OCI-LY3 (cell line): ENCODE data around the gene MDFI.

ENCODE experiments used
- H2AFZ ChIP-seq: fragments of 200-600, 300-600 bp; shearing (Covaris generic); 2 replicates; pipeline ENCODE4 v1.6.0; 2014; ENCODE audit warnings: antibody characterized with exemption, low read depth, low read length
- H3K27ac ChIP-seq: fragments of 200-600, 300-600 bp; sonication (generic); 2 replicates; pipeline ENCODE4 v1.5.1; 2014; ENCODE audit warnings: mild to moderate bottlenecking, low read length, moderate library complexity, mixed read lengths
- H3K27me3 ChIP-seq: fragments of 200-600, 300-600 bp; sonication (generic); 2 replicates; pipeline ENCODE4 v1.6.1; 2014; ENCODE audit warnings: low read depth, low read length, mixed read lengths
- H3K36me3 ChIP-seq: fragments of 200-600, 300-600 bp; sonication (generic); replicated peaks from 2 replicates; pipeline ENCODE3; 2014; ENCODE audit warnings: low read depth, low read length, mixed read lengths
- H3K4me1 ChIP-seq: fragments of 300-600, 200-600 bp; sonication (generic); 2 replicates; pipeline ENCODE4 v1.6.1; 2014; ENCODE audit warnings: low read length, mixed read lengths
- H3K4me2 ChIP-seq: fragments of 200-600, 300-600 bp; sonication (generic); 2 replicates; pipeline ENCODE4 v1.6.1; 2014; ENCODE audit warnings: low read length, mixed read lengths
- H3K4me3 ChIP-seq: fragments of 300-600, 200-600 bp; sonication (generic); 2 replicates; pipeline ENCODE4 v1.5.1; 2014; ENCODE audit warnings: antibody characterized with exemption, mild to moderate bottlenecking, low read length, moderate library complexity
- H3K79me2 ChIP-seq: fragments of 300-600, 200-600 bp; shearing (Covaris generic); 2 replicates; pipeline ENCODE4 v1.6.1; 2014; ENCODE audit warnings: mild to moderate bottlenecking, low read length, mixed read lengths
- H3K9ac ChIP-seq: fragments of 300-600, 200-600 bp; shearing (Covaris generic); 2 replicates; pipeline ENCODE4 v1.6.0; 2014; ENCODE audit warnings: mild to moderate bottlenecking, low read length, moderate library complexity
- H3K9me3 ChIP-seq: fragments of 200-600, 300-600 bp; shearing (Covaris generic); 2 replicates; pipeline ENCODE4 v1.6.1; 2014; ENCODE audit warnings: low read length, mixed read lengths; ENCODE audit not compliant: insufficient read depth
- H4K20me1 ChIP-seq: fragments of 200-600, 300-600 bp; sonication (generic); 2 replicates; pipeline ENCODE4 v1.6.1; 2016; ENCODE audit warnings: low read length, mixed read lengths; ENCODE audit not compliant: insufficient read depth
- EZH2phosphoT487 ChIP-seq: fragments of 200-600 bp; shearing (Covaris generic); IDR thresholded peaks from 2 replicates; pipeline ENCODE4 v1.6.1; 2018; ENCODE audit warnings: antibody characterized with exemption, mixed run types, low read depth
- TF ChIP-seq, protein P1 (sequence below): fragments of 200-600, 300-600 bp; sonication (generic); IDR thresholded peaks from 2 replicates; pipeline ENCODE4 v1.5.1; 2014; ENCODE audit warnings: antibody characterized with exemption, low read length, low read depth

The MDFI gene

GRCh38 chr6:41657131-41658094, 19.1 kb downstream of the MDFI start:
- H3K9me3 ChIP-seq = no peaks in the 10 kb centered on the region
- no peaks in the 10 kb centered on the region for H3K79me2 ChIP-seq
- no peak overlapping the region for H3K27ac ChIP-seq
- H2AFZ ChIP-seq = no peak overlapping the region
- TF ChIP-seq EZH2phosphoT487 = no peak
- TF ChIP-seq, protein P1, sequence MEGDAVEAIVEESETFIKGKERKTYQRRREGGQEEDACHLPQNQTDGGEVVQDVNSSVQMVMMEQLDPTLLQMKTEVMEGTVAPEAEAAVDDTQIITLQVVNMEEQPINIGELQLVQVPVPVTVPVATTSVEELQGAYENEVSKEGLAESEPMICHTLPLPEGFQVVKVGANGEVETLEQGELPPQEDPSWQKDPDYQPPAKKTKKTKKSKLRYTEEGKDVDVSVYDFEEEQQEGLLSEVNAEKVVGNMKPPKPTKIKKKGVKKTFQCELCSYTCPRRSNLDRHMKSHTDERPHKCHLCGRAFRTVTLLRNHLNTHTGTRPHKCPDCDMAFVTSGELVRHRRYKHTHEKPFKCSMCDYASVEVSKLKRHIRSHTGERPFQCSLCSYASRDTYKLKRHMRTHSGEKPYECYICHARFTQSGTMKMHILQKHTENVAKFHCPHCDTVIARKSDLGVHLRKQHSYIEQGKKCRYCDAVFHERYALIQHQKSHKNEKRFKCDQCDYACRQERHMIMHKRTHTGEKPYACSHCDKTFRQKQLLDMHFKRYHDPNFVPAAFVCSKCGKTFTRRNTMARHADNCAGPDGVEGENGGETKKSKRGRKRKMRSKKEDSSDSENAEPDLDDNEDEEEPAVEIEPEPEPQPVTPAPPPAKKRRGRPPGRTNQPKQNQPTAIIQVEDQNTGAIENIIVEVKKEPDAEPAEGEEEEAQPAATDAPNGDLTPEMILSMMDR = no peak
- H3K27me3 ChIP-seq = peaks cover 62% of the 10 kb centered on the region
- H3K4me3 ChIP-seq = no peak overlapping the region
- H4K20me1 ChIP-seq = no peaks in the 10 kb centered on the region
- H3K4me2 ChIP-seq = no peak overlapping the region
- H3K9ac ChIP-seq = no peak overlapping the region
- no peaks in the 10 kb centered on the region for H3K36me3 ChIP-seq
- no peaks in the 10 kb centered on the region for H3K4me1 ChIP-seq

- H4K20me1 ChIP-seq = no peaks in the 10 kb centered on the region
- no peaks in the 10 kb centered on the region for H3K79me2 ChIP-seq
- no peaks in the 10 kb centered on the region for H3K4me1 ChIP-seq
- H2AFZ ChIP-seq = no peak overlapping the region
- no peak overlapping the region for H3K4me2 ChIP-seq
- no peaks in the 10 kb centered on the region for H3K36me3 ChIP-seq
- H3K27ac ChIP-seq = no peak overlapping the region
- H3K9me3 ChIP-seq = no peaks in the 10 kb centered on the region
- H3K4me3 ChIP-seq = no peak overlapping the region
- TF ChIP-seq, protein P1 = no peak
- TF ChIP-seq EZH2phosphoT487 = no peak
- H3K9ac ChIP-seq = no peak overlapping the region
- peaks cover 68% of the 10 kb centered on the region for H3K27me3 ChIP-seq
Observed at GRCh38 chr6:41658636-41659035, 20.4 kb downstream of the MDFI start.

GRCh38 chr6:41659935-41660334, 21.7 kb downstream of the MDFI start:
- no peak overlapping the region for H3K4me3 ChIP-seq
- H3K9me3 ChIP-seq = no peaks in the 10 kb centered on the region
- H2AFZ ChIP-seq = no peak overlapping the region
- H3K79me2 ChIP-seq = no peaks in the 10 kb centered on the region
- H3K36me3 ChIP-seq = no peaks in the 10 kb centered on the region
- H3K27ac ChIP-seq = no peak overlapping the region
- TF ChIP-seq, protein P1 = no peak
- no peak for TF ChIP-seq EZH2phosphoT487
- peaks cover 65% of the 10 kb centered on the region for H3K27me3 ChIP-seq
- H3K4me2 ChIP-seq = no peak overlapping the region
- no peak overlapping the region for H3K9ac ChIP-seq
- H3K4me1 ChIP-seq = no peaks in the 10 kb centered on the region
- no peaks in the 10 kb centered on the region for H4K20me1 ChIP-seq

- H3K4me1 ChIP-seq = no peaks in the 10 kb centered on the region
- H3K27me3 ChIP-seq = peaks cover 47% of the 10 kb centered on the region
- no peak overlapping the region for H3K4me3 ChIP-seq
- TF ChIP-seq, protein P1 = no peak
- TF ChIP-seq EZH2phosphoT487 = no peak
- no peaks in the 10 kb centered on the region for H3K36me3 ChIP-seq
- no peak overlapping the region for H3K27ac ChIP-seq
- H2AFZ ChIP-seq = no peak overlapping the region
- H3K4me2 ChIP-seq = no peak overlapping the region
- no peaks in the 10 kb centered on the region for H3K9me3 ChIP-seq
- no peak overlapping the region for H3K9ac ChIP-seq
- no peaks in the 10 kb centered on the region for H3K79me2 ChIP-seq
- H4K20me1 ChIP-seq = no peaks in the 10 kb centered on the region
Observed at GRCh38 chr6:41663568-41663967, 25.3 kb downstream of the MDFI start.
